HCT116 (cell line): ENCODE data around the gene CORO6. TPM values are rescaled to one million over a fixed set of nuclear protein-coding genes. Genes with fewer than 3 reads are reported as not detected.
A peak's percentile ranks its signal among the peaks of the same experiment; 100 is the strongest.

Experiments used
- ATAC-seq: fragments of 200-7000 bp; cut with Tn5 transposase; 2 replicates; pipeline ENCODE4 v1.9.1; 2020; ENCODE audit warnings: mild to moderate bottlenecking, moderate library complexity
- BruUV-seq: library from RNA; stranded (reverse); fragments of 400-500 nt; replicated peaks from 2 replicates; lab custom pipeline; 2021; lab: Mats Ljungman, UMichigan
- CTCF ChIA-PET: fragments of 300-600 bp; sonication (Branson Sonifier 250); formaldehyde crosslinking; loops from one replicate; lab custom pipeline; 2021; ENCODE audit warnings: antibody characterized with exemption; lab: Charles Lee
- POLR2A ChIA-PET: fragments of 300-600, 350-600 bp; sonication (Branson Sonifier 250); formaldehyde crosslinking; loops from one replicate; lab custom pipeline; 2021; ENCODE audit warnings: antibody characterized with exemption; lab: Charles Lee
- RAD21 ChIA-PET, 2 experiments: fragments of 300-600 bp; sonication (Branson Sonifier 250); formaldehyde crosslinking; loops; one replicate each; lab custom pipeline; 2023; ENCODE audit warnings: low total read pairs in 2 of 2; ENCODE audit not compliant: uncharacterized antibody in 2 of 2, unreplicated experiment in 2 of 2, low non-redundant PET in 1 of 2; lab: Charles Lee
- DNase-seq: peaks from one replicate; pipeline ENCODE4 v3.0.0-alpha.2; 2010; ENCODE audit warnings: low read depth, low spot score
- H2AFZ ChIP-seq: fragments of 200-600 bp; shearing (Covaris generic), sonication (generic); 2 replicates; pipeline ENCODE4 v1.6.1; 2017; ENCODE audit warnings: low read depth, mixed run types, mixed read lengths, antibody characterized with exemption, low read length; ENCODE audit not compliant: poor library complexity, severe bottlenecking
- H3K27ac ChIP-seq: 2 replicates; pipeline ENCODE4 v1.5.1; 2012; ENCODE audit warnings: low read depth, low read length
- H3K27me3 ChIP-seq: fragments of 200-600 bp; sonication (generic); 2 replicates; pipeline ENCODE4 v1.6.1; 2016; ENCODE audit warnings: mixed run types, low read length, mixed read lengths; ENCODE audit not compliant: insufficient read depth
- H3K36me3 ChIP-seq, 2 experiments: fragments of 200-500 bp in 1 of 2; fragments of 200-600 bp in 1 of 2; sonication (Bioruptor generic) in 1 of 2; sonication (generic) in 1 of 2; 2 replicates each; pipeline versions ENCODE4 v1.5.1 to v1.6.1; 2014 to 2016; ENCODE audit warnings: low read length in 2 of 2, inconsistent platforms in 1 of 2, mixed read lengths in 1 of 2, mixed run types in 1 of 2; ENCODE audit not compliant: insufficient read depth in 2 of 2, control insufficient read depth in 1 of 2
- H3K4me1 ChIP-seq, 2 experiments: fragments of 200-600 bp in 1 of 2; sonication (generic) in 1 of 2; 2 replicates each; pipeline versions ENCODE4 v1.5.1 to v1.6.1; 2012 to 2017; ENCODE audit warnings: low read length in 2 of 2, inconsistent platforms in 1 of 2, mild to moderate bottlenecking in 1 of 2, mixed read lengths in 1 of 2, mixed run types in 1 of 2, moderate library complexity in 1 of 2; ENCODE audit not compliant: insufficient read depth in 2 of 2, control insufficient read depth in 1 of 2
- H3K4me2 ChIP-seq: fragments of 200-600 bp; sonication (generic); 2 replicates; pipeline ENCODE4 v1.6.1; 2017; ENCODE audit warnings: mixed run types, low read length, mixed read lengths
- H3K4me3 ChIP-seq, 2 experiments: fragments of 200-600 bp in 1 of 2; sonication (generic) in 1 of 2; replicated peaks in 1 of 2; 2 replicates each; pipeline ENCODE4 v1.5.1; 2011 to 2016; ENCODE audit warnings: low read length in 2 of 2, control low read depth in 1 of 2, low read depth in 1 of 2, mild to moderate bottlenecking in 1 of 2, mixed read lengths in 1 of 2, mixed run types in 1 of 2
- H3K79me2 ChIP-seq: fragments of 200-600 bp; sonication (generic); 2 replicates; pipeline ENCODE4 v1.6.1; 2017; ENCODE audit warnings: mild to moderate bottlenecking, mixed run types, low read length, moderate library complexity, mixed read lengths; ENCODE audit not compliant: insufficient read depth
- H3K9ac ChIP-seq: fragments of 200-600 bp; sonication (generic); 2 replicates; pipeline ENCODE4 v1.6.1; 2016; ENCODE audit warnings: low read length, mixed read lengths
- H3K9me2 ChIP-seq: fragments of 200-600 bp; sonication (generic), shearing (Covaris generic); 2 replicates; pipeline ENCODE4 v1.6.1; 2017; ENCODE audit warnings: mixed run types, mild to moderate bottlenecking, moderate library complexity; ENCODE audit not compliant: insufficient read depth
- H3K9me3 ChIP-seq, 2 experiments: fragments of 200-500 bp in 1 of 2; fragments of 200-600 bp in 1 of 2; sonication (Bioruptor generic) in 1 of 2; sonication (generic) in 1 of 2; 2 replicates each; pipeline ENCODE4 v1.6.1; 2014 to 2017; ENCODE audit warnings: low read length in 2 of 2, mixed read lengths in 2 of 2, inconsistent platforms in 1 of 2, low read depth in 1 of 2, mild to moderate bottlenecking in 1 of 2, mixed run types in 1 of 2, moderate library complexity in 1 of 2; ENCODE audit not compliant: control insufficient read depth in 1 of 2, insufficient read depth in 1 of 2
- H4K20me1 ChIP-seq: fragments of 200-600 bp; sonication (generic), shearing (Covaris generic); 2 replicates; pipeline ENCODE4 v1.6.1; 2017; ENCODE audit warnings: mixed run types, mild to moderate bottlenecking, moderate library complexity; ENCODE audit not compliant: insufficient read depth
- CBX3 ChIP-seq: IDR thresholded peaks from 2 replicates; pipeline ENCODE4 v1.6.1; 2012; ENCODE audit warnings: low read depth
- EZH2 ChIP-seq: fragments of 200-600 bp; sonication (generic); IDR thresholded peaks from 2 replicates; pipeline ENCODE4 v1.6.1; 2017; ENCODE audit warnings: antibody characterized with exemption, mixed run types
- POLR2A ChIP-seq: IDR thresholded peaks from 2 replicates; pipeline ENCODE4 v1.7.0; 2011; ENCODE audit warnings: borderline replicate concordance; ENCODE audit not compliant: insufficient read depth, insufficient read length; ENCODE audit errors: extremely low read depth
- RAD21 ChIP-seq: IDR thresholded peaks from 2 replicates; pipeline ENCODE4 v1.6.1; 2012; ENCODE audit warnings: low read depth, mild to moderate bottlenecking
- SIN3A ChIP-seq: IDR thresholded peaks from 2 replicates; pipeline ENCODE4 v1.6.1; 2012; ENCODE audit warnings: low read depth
- ZFX ChIP-seq: fragments of 450-650 bp; IDR thresholded peaks from 2 replicates; pipeline ENCODE4 v1.6.1; 2017
- intact Hi-C: fragments of 100-400 bp; cut with micrococcal nuclease; formaldehyde crosslinking; loops from 2 replicates; pipeline ENCODE4 v1.10.0; 2022
- total RNA-seq: library from RNA; stranded (reverse); gene quantifications from one replicate; pipeline ENCODE4 v1.2.1, GENCODE V29; 2021; ENCODE audit not compliant: unreplicated experiment
- TF ChIP-seq, protein P1 (sequence below): IDR thresholded peaks from 2 replicates; pipeline ENCODE4 v1.6.1; 2012
- TF ChIP-seq, protein P2 (sequence below): IDR thresholded peaks from 2 replicates; pipeline ENCODE4 v1.6.1; 2011; ENCODE audit warnings: mild to moderate bottlenecking, low read length, moderate library complexity; ENCODE audit not compliant: insufficient replicate concordance; ENCODE audit errors: extremely low read depth
- TF ChIP-seq, protein P3 (sequence below), 3 experiments: fragments of 200-600 bp in 1 of 3; sonication (generic) in 1 of 3; IDR thresholded peaks in 2 of 3; conservative IDR thresholded peaks in 1 of 3; 2 replicates each; pipeline ENCODE4 v1.5.1; 2012 to 2017; ENCODE audit warnings: low read depth in 2 of 3, low read length in 2 of 3, antibody characterized with exemption in 1 of 3, borderline replicate concordance in 1 of 3, control low read depth in 1 of 3, mild to moderate bottlenecking in 1 of 3, mixed read lengths in 1 of 3, mixed run types in 1 of 3, moderate library complexity in 1 of 3; ENCODE audit not compliant: insufficient read depth in 1 of 3

The CORO6 gene
- total RNA-seq, 1 experiment from 2014 or later = 8.7 TPM

DNA sequence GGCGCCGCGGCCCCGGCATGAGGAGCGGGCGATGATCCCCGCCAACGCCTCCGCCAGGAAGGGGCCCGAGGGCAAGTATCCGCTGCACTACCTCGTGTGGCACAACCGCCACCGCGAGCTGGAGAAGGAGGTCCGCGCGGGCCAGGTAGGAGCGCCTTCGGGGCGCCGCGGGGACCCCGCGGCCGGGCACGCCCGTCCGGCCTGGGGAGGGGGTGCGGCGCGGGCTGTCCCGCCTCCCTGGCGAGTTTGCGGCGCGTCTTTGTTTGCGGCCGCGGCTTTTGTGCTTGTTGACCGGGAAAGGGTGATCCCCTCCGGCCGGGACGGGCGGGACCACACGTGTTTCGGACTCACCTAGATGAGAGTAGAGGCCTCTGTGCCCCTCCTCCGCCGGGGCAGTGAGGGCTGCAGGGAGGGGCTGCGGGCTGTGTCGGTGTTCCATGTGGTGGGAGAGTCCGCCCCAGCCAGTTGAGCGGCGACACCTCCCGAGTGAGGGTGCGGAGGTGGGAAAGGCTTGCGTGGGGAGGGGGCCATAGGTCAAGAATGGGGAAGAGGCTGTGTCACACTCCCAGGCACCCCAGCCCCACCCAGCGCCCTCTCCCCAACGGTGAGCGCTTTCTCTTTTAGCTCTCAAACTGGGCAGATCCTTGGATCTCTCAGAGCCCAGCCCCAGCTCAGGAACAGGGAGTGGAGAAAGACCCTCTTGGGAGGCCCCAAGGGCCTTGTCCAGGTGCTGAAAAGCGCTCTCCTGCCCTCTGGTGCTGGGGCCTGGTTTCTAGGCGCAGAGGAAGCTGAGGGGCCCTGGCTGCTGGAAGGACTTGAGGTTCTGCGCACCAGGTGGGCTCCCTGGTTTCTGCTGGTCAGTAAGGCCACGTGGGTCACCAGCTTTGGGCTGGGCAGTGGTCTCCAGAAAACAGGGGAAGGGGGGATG is 28.9 kb downstream of the CORO6 start:
- Histone ChIP-seq H4K20me1 (no peaks in the 10 kb centered on the region), H2AFZ (no peak overlapping the region), H3K9ac (peak overlapping the region; percentile 72), H3K27me3 (no peaks in the 10 kb centered on the region), H3K27ac (peak overlapping the region; percentile 94), H3K4me1 (peaks cover 28 to 57% of the 10 kb centered on the region in 2 experiments), H3K4me3 (peak overlapping the region; percentile 68 to 74), H3K79me2 (peaks cover 39% of the 10 kb centered on the region), H3K36me3 (no peaks in the 10 kb centered on the region), H3K9me3 (no peaks in the 10 kb centered on the region), H3K9me2 (no peaks in the 10 kb centered on the region), H3K4me2 (peak overlapping the region; percentile 82)
- ATAC-seq (no peak), DNase-seq (no peak)
- POLR2A ChIA-PET = no interaction called here
- TF ChIP-seq ZFX (peak; percentile 23; the same call in 1 of the 2 replicates), CBX3 (no peak), POLR2A (no peak), RAD21 (peak; percentile 48), SIN3A (peak; percentile 94; the same call in 1 of the 2 replicates), EZH2 (no peak)
- TF ChIP-seq, protein P1, sequence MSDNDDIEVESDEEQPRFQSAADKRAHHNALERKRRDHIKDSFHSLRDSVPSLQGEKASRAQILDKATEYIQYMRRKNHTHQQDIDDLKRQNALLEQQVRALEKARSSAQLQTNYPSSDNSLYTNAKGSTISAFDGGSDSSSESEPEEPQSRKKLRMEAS = peak; percentile 37; the same call in 1 of the 2 replicates
- TF ChIP-seq, protein P2, sequence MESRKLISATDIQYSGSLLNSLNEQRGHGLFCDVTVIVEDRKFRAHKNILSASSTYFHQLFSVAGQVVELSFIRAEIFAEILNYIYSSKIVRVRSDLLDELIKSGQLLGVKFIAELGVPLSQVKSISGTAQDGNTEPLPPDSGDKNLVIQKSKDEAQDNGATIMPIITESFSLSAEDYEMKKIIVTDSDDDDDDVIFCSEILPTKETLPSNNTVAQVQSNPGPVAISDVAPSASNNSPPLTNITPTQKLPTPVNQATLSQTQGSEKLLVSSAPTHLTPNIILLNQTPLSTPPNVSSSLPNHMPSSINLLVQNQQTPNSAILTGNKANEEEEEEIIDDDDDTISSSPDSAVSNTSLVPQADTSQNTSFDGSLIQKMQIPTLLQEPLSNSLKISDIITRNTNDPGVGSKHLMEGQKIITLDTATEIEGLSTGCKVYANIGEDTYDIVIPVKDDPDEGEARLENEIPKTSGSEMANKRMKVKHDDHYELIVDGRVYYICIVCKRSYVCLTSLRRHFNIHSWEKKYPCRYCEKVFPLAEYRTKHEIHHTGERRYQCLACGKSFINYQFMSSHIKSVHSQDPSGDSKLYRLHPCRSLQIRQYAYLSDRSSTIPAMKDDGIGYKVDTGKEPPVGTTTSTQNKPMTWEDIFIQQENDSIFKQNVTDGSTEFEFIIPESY = no peak
- TF ChIP-seq, protein P3, sequence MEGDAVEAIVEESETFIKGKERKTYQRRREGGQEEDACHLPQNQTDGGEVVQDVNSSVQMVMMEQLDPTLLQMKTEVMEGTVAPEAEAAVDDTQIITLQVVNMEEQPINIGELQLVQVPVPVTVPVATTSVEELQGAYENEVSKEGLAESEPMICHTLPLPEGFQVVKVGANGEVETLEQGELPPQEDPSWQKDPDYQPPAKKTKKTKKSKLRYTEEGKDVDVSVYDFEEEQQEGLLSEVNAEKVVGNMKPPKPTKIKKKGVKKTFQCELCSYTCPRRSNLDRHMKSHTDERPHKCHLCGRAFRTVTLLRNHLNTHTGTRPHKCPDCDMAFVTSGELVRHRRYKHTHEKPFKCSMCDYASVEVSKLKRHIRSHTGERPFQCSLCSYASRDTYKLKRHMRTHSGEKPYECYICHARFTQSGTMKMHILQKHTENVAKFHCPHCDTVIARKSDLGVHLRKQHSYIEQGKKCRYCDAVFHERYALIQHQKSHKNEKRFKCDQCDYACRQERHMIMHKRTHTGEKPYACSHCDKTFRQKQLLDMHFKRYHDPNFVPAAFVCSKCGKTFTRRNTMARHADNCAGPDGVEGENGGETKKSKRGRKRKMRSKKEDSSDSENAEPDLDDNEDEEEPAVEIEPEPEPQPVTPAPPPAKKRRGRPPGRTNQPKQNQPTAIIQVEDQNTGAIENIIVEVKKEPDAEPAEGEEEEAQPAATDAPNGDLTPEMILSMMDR (IDR thresholded peaks at IDR 0.05 in 2 of 3, conservative IDR thresholded peaks at IDR 0.05 in 1 of 3; ENCODE audit: borderline replicate concordance in 1 of 3, insufficient read depth in 1 of 3, low read depth in 2 of 3, low read length in 2 of 3) = peak in 2 of 3 experiments; percentile 31 to 35; a peak in 2 of 6 replicates
- intact Hi-C loops = loop anchor here (10.0 kb wide), 1 partner anchor 449 kb away; no protein-coding TSS in a partner anchor
- RAD21 ChIA-PET = interaction anchor here in 1 of 2 experiments (0.6 kb wide), 1 partner anchor 8 kb away, joined by 3 read pairs; no protein-coding TSS in a partner anchor
- CTCF ChIA-PET = interaction anchor here (1.0 to 3.4 kb wide), 9 partner anchors 14 to 502 kb away, joined by 3 to 57 read pairs (median 16); partner anchors contain the start of genes ABHD15 and TP53I13
- BruUV-seq = no TSS peak
